GM20431 (cell line): ENCODE results near the gene FGF18.
"Not testable (repeated sequence)": the region's sequence is repeated elsewhere in the genome, so short reads cannot be mapped to it uniquely, and the experiment has no call there.

Experiments used
- in situ Hi-C: fragments of 300-500 bp; cut with MseI, MboI; formaldehyde crosslinking; loops from one replicate; pipeline ENCODE4 v1.15.0; 2020; ENCODE audit warnings: low sequenced_read_pairs; ENCODE audit not compliant: unreplicated experiment

FGF18 gene

GRCh38 chr5:171418982-171419687 is at the start of gene FGF18:
Gene FGF18 (plus strand): TSS chr5:171419647. CDS start chr5:171420200, 553 bp downstream.
- in situ Hi-C loops = loop anchor here (25.0 kb wide), 1 partner anchor 618 kb away; no protein-coding TSS in a partner anchor

- in situ Hi-C loops = no loop called here
Observed at GRCh38 chr5:171369898-171370297, 49.5 kb upstream of the FGF18 start.

GRCh38 chr5:171370881-171371280 is 48.6 kb upstream of the FGF18 start:
- in situ Hi-C loops = not testable (repeated sequence)

- in situ Hi-C loops = no loop called here
Observed at GRCh38 chr5:171371326-171371725, 48.1 kb upstream of the FGF18 start.

- in situ Hi-C loops = no loop called here
Observed at GRCh38 chr5:171379961-171380360, 39.5 kb upstream of the FGF18 start.

GRCh38 chr5:171384416-171384815 is 35.0 kb upstream of the FGF18 start:
- in situ Hi-C loops = not testable (repeated sequence)

- in situ Hi-C loops = not testable (repeated sequence)
Observed at GRCh38 chr5:171384999-171385398, 34.4 kb upstream of the FGF18 start.

- in situ Hi-C loops = no loop called here
Observed at GRCh38 chr5:171386006-171386671, 33.3 kb upstream of the FGF18 start.

GRCh38 chr5:171386861-171387344 is 32.5 kb upstream of the FGF18 start:
- in situ Hi-C loops = no loop called here

GRCh38 chr5:171387345-171387969 is 32.0 kb upstream of the FGF18 start, which contains the start of gene NPM1:
Gene NPM1 (plus strand): TSS chr5:171387849. CDS start chr5:171387949, 100 bp downstream.
- in situ Hi-C loops = no loop called here

- in situ Hi-C loops = no loop called here
Observed at GRCh38 chr5:171387970-171388815, 31.3 kb upstream of the FGF18 start.

- in situ Hi-C loops = no loop called here
Observed at GRCh38 chr5:171388816-171389168, 30.7 kb upstream of the FGF18 start.

GRCh38 chr5:171390883-171391677 is 28.4 kb upstream of the FGF18 start:
- in situ Hi-C loops = no loop called here

GRCh38 chr5:171391996-171392577 is 27.4 kb upstream of the FGF18 start:
- in situ Hi-C loops = no loop called here

- in situ Hi-C loops = no loop called here
Observed at GRCh38 chr5:171392585-171393159, 26.8 kb upstream of the FGF18 start.

- in situ Hi-C loops = no loop called here
Observed at GRCh38 chr5:171395042-171395441, 24.4 kb upstream of the FGF18 start.

- in situ Hi-C loops = not testable (repeated sequence)
Observed at GRCh38 chr5:171396583-171396982, 22.9 kb upstream of the FGF18 start.

GRCh38 chr5:171397190-171397589 is 22.3 kb upstream of the FGF18 start:
- in situ Hi-C loops = no loop called here

- in situ Hi-C loops = no loop called here
Observed at GRCh38 chr5:171397599-171397998, 21.8 kb upstream of the FGF18 start.
